Measurements from ENCODE around the gene ZNF197. TPM values are rescaled to one million over a fixed set of nuclear protein-coding genes. Genes with fewer than 3 reads are reported as not detected.
A peak's percentile ranks its signal among the peaks of the same experiment; 100 is the strongest.

ZNF197 gene
- total RNA-seq, 1 experiment from 2014 or later, result 10.4 TPM

- no TSS peak for BruUV-seq (replicated peaks)
- CTCF ChIA-PET, result no interaction called here
- H3K27ac ChIP-seq (ENCODE audit: low read length), result no peak overlapping the region
Observed at GRCh38 chr3:44678480-44679116, 53.8 kb downstream of the ZNF197 start.

GRCh38 chr3:44680921-44681455 lies 56.2 kb downstream of the ZNF197 start:
- no peaks in the 10 kb centered on the region for H3K9me2 ChIP-seq (replicated peaks; ENCODE audit: low read length)
- H3K4me2 ChIP-seq (ENCODE audit: low read length), result no peak overlapping the region
- intact Hi-C loops (cut with micrococcal nuclease), result no loop called here
- H3K4me1 ChIP-seq (ENCODE audit: insufficient read depth, low read length), result no peaks in the 10 kb centered on the region
- ATAC-seq (no peak), DNase-seq (no peak)
- H3F3A ChIP-seq (ENCODE audit: low read length, unreplicated experiment), result no peaks in the 10 kb centered on the region
- ChIA-PET CTCF (no interaction called here), POLR2A (ENCODE audit: unreplicated experiment) (no interaction called here)
- H2AFZ ChIP-seq (ENCODE audit: low read length), result no peak overlapping the region
- H3K27ac ChIP-seq (ENCODE audit: low read length), result no peak overlapping the region
- H4K20me1 ChIP-seq (ENCODE audit: low read length), result no peaks in the 10 kb centered on the region
- no peaks in the 10 kb centered on the region for H3K36me3 ChIP-seq (ENCODE audit: low read depth, low read length)
- no TSS peak for BruUV-seq (replicated peaks)
- H3K9me3 ChIP-seq (ENCODE audit: low read length), result 0 out of 2 replicates have a peak, but pooled peaks cover 3% of the 10 kb centered on the region
- no peak overlapping the region for H3K4me3 ChIP-seq (ENCODE audit: low read length)
- TF ChIP-seq EZH2 (IDR thresholded peaks at IDR 0.05; ENCODE audit: low read length, unreplicated experiment), result no peak
- TF ChIP-seq CTCF (conservative IDR thresholded peaks at IDR 0.05; ENCODE audit: low read depth, low read length), result no peak
- no peak for TF ChIP-seq EZH2phosphoT487 (IDR thresholded peaks at IDR 0.05; ENCODE audit: borderline replicate concordance, low read length)
- no peaks in the 10 kb centered on the region for H3K79me2 ChIP-seq (ENCODE audit: low read length)
- H3K27me3 ChIP-seq (ENCODE audit: low read length), result no peaks in the 10 kb centered on the region
- H3K9ac ChIP-seq (ENCODE audit: low read length), result no peak overlapping the region

More at GRCh38 chr3:44678480-44679116, 53.8 kb downstream of the ZNF197 start:
- TF ChIP-seq CTCF (conservative IDR thresholded peaks at IDR 0.05; ENCODE audit: low read depth, low read length), result no peak
- no peak for TF ChIP-seq EZH2 (IDR thresholded peaks at IDR 0.05; ENCODE audit: low read length, unreplicated experiment)
- TF ChIP-seq EZH2phosphoT487 (IDR thresholded peaks at IDR 0.05; ENCODE audit: borderline replicate concordance, low read length), result no peak
- H3K9ac ChIP-seq (ENCODE audit: low read length), result no peak overlapping the region
- H3K4me3 ChIP-seq (ENCODE audit: low read length), result no peak overlapping the region
- H3K36me3 ChIP-seq (ENCODE audit: low read depth, low read length), result no peaks in the 10 kb centered on the region
- 0 out of 2 replicates have a peak, but pooled peaks cover 3% of the 10 kb centered on the region for H3K9me3 ChIP-seq (ENCODE audit: low read length)
- ATAC-seq (no peak), DNase-seq (no peak)
- H3K27me3 ChIP-seq (ENCODE audit: low read length), result no peaks in the 10 kb centered on the region
- no peaks in the 10 kb centered on the region for H3K9me2 ChIP-seq (replicated peaks; ENCODE audit: low read length)
- H3K4me1 ChIP-seq (ENCODE audit: insufficient read depth, low read length), result no peaks in the 10 kb centered on the region
- POLR2A ChIA-PET (ENCODE audit: unreplicated experiment), result no interaction called here
- no peaks in the 10 kb centered on the region for H4K20me1 ChIP-seq (ENCODE audit: low read length)
- no peaks in the 10 kb centered on the region for H3F3A ChIP-seq (ENCODE audit: low read length, unreplicated experiment)
- intact Hi-C loops (cut with micrococcal nuclease), result no loop called here
- H3K79me2 ChIP-seq (ENCODE audit: low read length), result no peaks in the 10 kb centered on the region
- H2AFZ ChIP-seq (ENCODE audit: low read length), result no peak overlapping the region
- no peak overlapping the region for H3K4me2 ChIP-seq (ENCODE audit: low read length)

- no peak overlapping the region for H3K27ac ChIP-seq (ENCODE audit: low read length)
- H2AFZ ChIP-seq (ENCODE audit: low read length), result no peak overlapping the region
- no peaks in the 10 kb centered on the region for H3K27me3 ChIP-seq (ENCODE audit: low read length)
- H3K36me3 ChIP-seq (ENCODE audit: low read depth, low read length), result no peaks in the 10 kb centered on the region
- no TSS peak for BruUV-seq (replicated peaks)
- no peaks in the 10 kb centered on the region for H3K4me1 ChIP-seq (ENCODE audit: insufficient read depth, low read length)
- no peak overlapping the region for H3K9ac ChIP-seq (ENCODE audit: low read length)
- H4K20me1 ChIP-seq (ENCODE audit: low read length), result no peaks in the 10 kb centered on the region
- TF ChIP-seq EZH2phosphoT487 (IDR thresholded peaks at IDR 0.05; ENCODE audit: borderline replicate concordance, low read length), result no peak
- no peak for TF ChIP-seq EZH2 (IDR thresholded peaks at IDR 0.05; ENCODE audit: low read length, unreplicated experiment)
- no peak for TF ChIP-seq CTCF (conservative IDR thresholded peaks at IDR 0.05; ENCODE audit: low read depth, low read length)
- POLR2A ChIA-PET (ENCODE audit: unreplicated experiment), result no interaction called here
- no peak overlapping the region for H3K4me2 ChIP-seq (ENCODE audit: low read length)
- ATAC-seq (no peak), DNase-seq (peak; percentile 17)
- no peaks in the 10 kb centered on the region for H3K79me2 ChIP-seq (ENCODE audit: low read length)
- H3K9me2 ChIP-seq (replicated peaks; ENCODE audit: low read length), result no peaks in the 10 kb centered on the region
- H3K9me3 ChIP-seq (ENCODE audit: low read length), result 0 out of 2 replicates have a peak, but pooled peaks cover 8% of the 10 kb centered on the region
- H3F3A ChIP-seq (ENCODE audit: low read length, unreplicated experiment), result no peaks in the 10 kb centered on the region
- H3K4me3 ChIP-seq (ENCODE audit: low read length), result no peak overlapping the region
- intact Hi-C loops (cut with micrococcal nuclease), result no loop called here
- CTCF ChIA-PET, result no interaction called here
Observed at GRCh38 chr3:44682182-44682896, 57.5 kb downstream of the ZNF197 start.

Measured in PC-3 (cell line).